Central memory CD4-positive, alpha-beta T cell (primary cell): ENCODE measurements around the gene UBE2E2.

Source experiments
- DNase-seq: peaks from one replicate; pipeline ENCODE4 v3.0.0; 2022

Gene UBE2E2

GRCh38 chr3:23396746-23397145 is 193.6 kb downstream of the UBE2E2 start:
- DNase-seq, result no peak

- DNase-seq, result no peak
Observed at GRCh38 chr3:23399221-23399620, 196.1 kb downstream of the UBE2E2 start.

GRCh38 chr3:23402728-23403492 is 199.8 kb downstream of the UBE2E2 start:
- no peak for DNase-seq

GRCh38 chr3:23404246-23404645 is 201.1 kb downstream of the UBE2E2 start:
- no peak for DNase-seq

- DNase-seq, result no peak
Observed at GRCh38 chr3:23405081-23405480, 202.0 kb downstream of the UBE2E2 start.

- DNase-seq, result no peak
Observed at GRCh38 chr3:23406601-23407000, 203.5 kb downstream of the UBE2E2 start.

- DNase-seq, result no peak
Observed at GRCh38 chr3:23418026-23418425, 214.9 kb downstream of the UBE2E2 start.

GRCh38 chr3:23421811-23422516 is 218.8 kb downstream of the UBE2E2 start:
- no peak for DNase-seq

GRCh38 chr3:23422517-23422851 is 219.4 kb downstream of the UBE2E2 start:
- DNase-seq, result no peak

GRCh38 chr3:23425410-23425809 is 222.3 kb downstream of the UBE2E2 start:
- no peak for DNase-seq

GRCh38 chr3:23430781-23431398 is 227.8 kb downstream of the UBE2E2 start:
- DNase-seq, result no peak

- no peak for DNase-seq
Observed at GRCh38 chr3:23431764-23432163, 228.6 kb downstream of the UBE2E2 start.

GRCh38 chr3:23435318-23435717 is 232.2 kb downstream of the UBE2E2 start:
- no peak for DNase-seq

- DNase-seq, result no peak
Observed at GRCh38 chr3:23435904-23436303, 232.8 kb downstream of the UBE2E2 start.

GRCh38 chr3:23437484-23438145 is 234.5 kb downstream of the UBE2E2 start:
- DNase-seq, result no peak

GRCh38 chr3:23438657-23439056 is 235.5 kb downstream of the UBE2E2 start:
- no peak for DNase-seq

- DNase-seq, result no peak
Observed at GRCh38 chr3:23439080-23439479, 236.0 kb downstream of the UBE2E2 start.

GRCh38 chr3:23440416-23441294 is 237.5 kb downstream of the UBE2E2 start:
- DNase-seq, result no peak

GRCh38 chr3:23442598-23443383 is 239.7 kb downstream of the UBE2E2 start:
- DNase-seq, result peak; percentile 3

- DNase-seq, result no peak
Observed at GRCh38 chr3:23444386-23444785, 241.3 kb downstream of the UBE2E2 start.

- DNase-seq, result no peak
Observed at GRCh38 chr3:23446301-23446700, 243.2 kb downstream of the UBE2E2 start.
